ENCODE measurements around the gene EYA2.

Gene EYA2

GRCh38 chr20:47215653-47216397, 321.2 kb downstream of the EYA2 start:
- no peak for DNase-seq

DNA sequence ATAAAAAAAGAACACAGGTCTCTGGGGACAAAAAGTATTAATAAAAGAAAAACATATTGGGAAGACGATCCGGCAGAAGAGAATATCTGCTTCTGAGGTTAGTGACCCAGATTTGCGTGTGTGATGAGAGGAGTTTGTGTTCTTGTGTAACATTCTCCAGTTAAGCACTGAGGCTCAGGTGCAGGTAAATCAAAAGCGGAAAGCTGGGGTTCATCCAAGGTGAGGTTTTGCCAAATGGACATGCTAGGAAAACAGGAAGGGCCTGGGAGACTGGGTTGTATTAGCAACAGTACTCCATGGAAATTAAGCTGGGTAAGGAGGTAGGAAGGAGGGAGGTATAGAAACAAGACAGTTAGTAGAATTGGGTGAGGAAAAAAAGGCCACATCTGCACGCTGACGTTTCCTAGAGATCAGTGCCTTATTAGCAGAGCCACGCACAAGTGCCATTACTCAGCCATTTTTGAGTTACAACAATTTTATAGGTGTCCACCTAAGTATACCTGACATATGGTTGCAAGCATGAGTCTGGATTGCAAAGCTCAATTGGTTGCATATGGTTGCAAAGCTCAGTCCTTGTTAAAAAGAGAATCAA, 322.3 kb downstream of the EYA2 start:
- DNase-seq, result no peak

- DNase-seq, result no peak
Observed at GRCh38 chr20:47217482-47218446, 323.1 kb downstream of the EYA2 start.

GRCh38 chr20:47220161-47220582, 325.5 kb downstream of the EYA2 start:
- peak; percentile 58 for DNase-seq

GRCh38 chr20:47221036-47221625, 326.5 kb downstream of the EYA2 start:
- DNase-seq, result no peak

- DNase-seq, result no peak
Observed at GRCh38 chr20:47222468-47223119, 328.0 kb downstream of the EYA2 start.

GRCh38 chr20:47223896-47224295, 329.3 kb downstream of the EYA2 start:
- DNase-seq, result no peak

GRCh38 chr20:47224300-47224791, 329.7 kb downstream of the EYA2 start:
- DNase-seq, result no peak

- no peak for DNase-seq
Observed at GRCh38 chr20:47224857-47225256, 330.2 kb downstream of the EYA2 start.

GRCh38 chr20:47225458-47225857, 330.8 kb downstream of the EYA2 start:
- no peak for DNase-seq

DNA sequence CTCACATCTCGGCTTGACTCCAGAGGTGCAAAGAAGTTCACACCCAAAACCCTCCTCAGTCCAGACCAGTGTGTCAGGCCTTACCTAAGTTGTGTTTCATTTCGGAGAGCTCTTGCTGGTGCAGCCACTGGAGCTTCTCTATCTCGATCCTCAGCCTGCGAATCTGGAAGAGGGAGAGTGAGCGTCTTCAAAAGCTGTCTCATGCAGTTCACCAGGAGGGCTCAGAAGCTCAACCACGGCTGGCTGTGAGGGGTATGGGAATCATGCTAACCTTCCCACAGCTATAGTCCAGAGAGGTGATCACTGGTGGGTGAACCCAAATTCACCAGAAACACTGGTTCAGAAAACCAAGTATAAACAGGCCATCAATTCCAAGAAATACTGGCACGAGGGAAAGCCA, 332.5 kb downstream of the EYA2 start:
- no peak for DNase-seq

DNA sequence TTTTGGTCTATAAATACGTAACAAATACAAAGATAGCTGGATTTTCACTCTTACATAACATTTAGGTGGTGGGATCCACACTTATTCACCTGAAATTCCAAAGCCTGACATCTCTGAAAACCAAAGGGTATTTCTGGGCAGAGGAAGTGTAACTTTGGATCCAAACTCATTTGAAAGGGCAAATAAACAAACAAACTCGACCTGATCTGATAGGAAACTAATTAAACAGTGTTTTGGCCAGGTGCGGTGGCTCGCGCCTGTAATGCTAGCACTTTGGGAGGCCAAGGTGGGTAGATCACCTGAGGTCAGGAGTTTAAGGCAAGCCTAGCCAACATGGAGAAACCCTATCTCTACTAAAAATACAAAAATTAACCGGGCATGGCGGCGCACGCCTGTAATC, 332.9 kb downstream of the EYA2 start:
- DNase-seq, result no peak

DNA sequence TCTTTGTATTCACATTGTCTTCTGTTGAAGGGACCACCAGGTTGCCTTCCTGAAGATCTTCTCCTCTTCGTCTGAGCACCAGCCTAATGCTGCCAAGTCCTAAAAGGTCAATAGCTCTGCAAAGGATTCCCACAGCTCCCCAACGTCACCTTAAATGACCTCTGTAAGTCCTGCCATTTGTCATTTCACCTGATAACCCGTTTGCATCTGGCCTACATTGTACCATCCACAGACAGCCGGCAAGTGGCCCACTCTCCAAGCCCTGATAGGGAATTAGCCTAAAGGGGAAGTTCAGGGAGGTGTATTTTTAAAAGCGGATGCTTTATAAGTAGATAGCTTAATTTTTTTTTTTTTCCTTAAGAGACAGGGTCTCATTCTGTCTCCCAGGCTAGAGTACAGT, 334.0 kb downstream of the EYA2 start:
- DNase-seq, result no peak

GRCh38 chr20:47230811-47231256, 336.2 kb downstream of the EYA2 start:
- no peak for DNase-seq

DNA sequence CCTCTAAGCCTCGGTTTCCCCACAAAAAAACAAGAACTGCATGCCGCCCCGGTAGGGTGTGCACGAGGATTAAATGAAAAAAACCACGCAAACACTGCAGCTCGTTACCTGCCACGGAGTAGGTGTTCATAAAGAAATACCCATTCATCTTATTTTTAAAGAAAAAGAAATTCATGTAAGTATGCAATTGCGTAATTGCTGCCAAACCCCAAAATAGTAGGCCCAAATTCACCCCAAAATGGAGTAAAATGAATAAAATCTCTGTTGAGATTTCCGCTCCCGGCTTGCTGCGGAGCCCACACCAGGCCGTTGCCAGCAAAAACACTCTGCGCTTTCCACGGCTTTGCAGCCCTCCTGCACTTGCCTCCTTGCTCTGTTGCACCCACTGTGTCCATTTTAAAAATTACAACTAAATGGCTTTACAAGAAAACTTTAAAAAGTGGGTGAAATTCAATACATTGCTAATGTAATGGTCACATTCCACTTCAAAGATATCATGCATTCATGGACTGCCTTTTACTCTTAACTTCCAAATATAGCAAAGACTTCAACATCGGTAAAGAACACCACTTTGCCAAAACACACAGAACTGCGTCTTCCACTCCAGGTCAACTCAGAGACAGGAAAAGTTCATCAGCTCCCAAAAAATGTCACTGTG, 336.9 kb downstream of the EYA2 start:
- DNase-seq, result no peak

DNA sequence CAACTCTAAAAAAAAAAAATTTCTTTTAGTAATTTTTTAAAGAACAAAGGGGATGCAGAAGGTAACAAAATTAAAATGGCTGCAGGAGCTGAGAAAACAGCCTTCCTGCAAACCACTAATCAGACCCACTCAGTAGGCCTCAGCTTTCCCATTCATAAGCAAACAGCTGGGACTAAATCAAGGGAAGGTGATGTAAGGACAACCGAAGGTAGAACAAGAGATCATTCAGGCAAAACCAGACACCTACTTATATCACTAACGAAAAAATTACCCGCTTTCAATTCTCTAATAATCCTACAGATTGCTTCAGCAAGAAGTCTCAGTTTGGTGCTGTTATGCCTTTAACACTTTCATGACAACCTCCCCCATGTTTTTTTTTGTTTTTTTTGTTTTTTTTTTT, 337.9 kb downstream of the EYA2 start:
- no peak for DNase-seq

DNA sequence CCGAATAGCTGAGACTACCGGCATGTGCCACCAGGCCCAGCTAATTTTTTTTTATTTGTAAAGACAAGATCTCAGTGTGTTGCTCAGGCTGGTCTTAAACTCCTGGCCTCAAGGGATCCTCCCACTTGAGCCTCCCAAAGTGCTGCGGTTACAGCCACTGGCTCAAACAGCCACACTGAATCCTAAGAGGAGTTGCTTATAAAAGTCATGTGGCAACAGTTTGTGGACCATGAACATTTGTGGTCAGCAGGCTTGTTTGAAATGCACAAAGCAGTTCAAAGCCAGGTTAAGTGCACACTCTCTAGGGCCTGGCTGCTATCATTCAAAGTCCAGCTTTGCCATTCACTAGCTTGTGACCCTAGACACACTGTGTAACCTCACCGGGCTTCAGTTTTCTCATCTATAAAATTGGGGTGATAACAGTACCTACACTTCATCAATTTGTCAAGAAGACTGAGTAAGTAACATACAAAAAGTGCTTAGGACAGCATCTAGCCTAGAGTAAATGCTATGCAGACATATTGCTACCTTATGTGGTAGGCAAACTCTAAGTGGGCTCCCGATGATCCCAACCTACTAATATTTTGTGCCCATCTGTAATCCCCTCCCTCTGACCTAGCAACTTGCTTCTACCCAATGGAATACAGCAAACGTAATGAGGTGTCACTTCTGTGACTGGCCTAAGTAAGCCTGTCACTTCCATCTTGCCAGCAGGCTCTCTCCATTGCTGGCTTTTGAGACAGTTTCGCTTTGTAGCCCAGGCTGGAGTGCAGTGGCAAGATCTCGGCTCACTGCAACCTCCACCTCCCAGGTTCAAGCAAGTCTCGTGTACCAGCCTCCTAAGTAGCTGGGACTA, 338.9 kb downstream of the EYA2 start:
- DNase-seq, result no peak

DNA sequence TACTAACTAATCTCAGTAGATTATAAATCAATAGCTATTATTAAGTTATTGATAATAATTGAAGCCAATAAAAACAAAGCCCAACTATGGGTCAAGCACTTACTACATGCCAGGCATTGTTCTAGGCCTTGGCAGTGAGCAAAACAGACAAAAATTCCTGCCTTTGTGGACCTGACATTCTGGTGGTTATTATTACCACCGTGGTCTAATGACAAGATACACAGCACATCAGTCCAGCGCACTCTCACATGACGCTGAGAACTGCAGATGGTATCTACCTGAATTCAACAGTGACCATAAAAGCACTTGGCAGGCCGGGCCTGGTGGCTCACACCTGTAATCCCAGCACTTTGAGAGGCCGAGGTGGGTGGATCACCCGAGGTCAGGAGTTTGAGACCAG, 340.5 kb downstream of the EYA2 start:
- no peak for DNase-seq

DNA sequence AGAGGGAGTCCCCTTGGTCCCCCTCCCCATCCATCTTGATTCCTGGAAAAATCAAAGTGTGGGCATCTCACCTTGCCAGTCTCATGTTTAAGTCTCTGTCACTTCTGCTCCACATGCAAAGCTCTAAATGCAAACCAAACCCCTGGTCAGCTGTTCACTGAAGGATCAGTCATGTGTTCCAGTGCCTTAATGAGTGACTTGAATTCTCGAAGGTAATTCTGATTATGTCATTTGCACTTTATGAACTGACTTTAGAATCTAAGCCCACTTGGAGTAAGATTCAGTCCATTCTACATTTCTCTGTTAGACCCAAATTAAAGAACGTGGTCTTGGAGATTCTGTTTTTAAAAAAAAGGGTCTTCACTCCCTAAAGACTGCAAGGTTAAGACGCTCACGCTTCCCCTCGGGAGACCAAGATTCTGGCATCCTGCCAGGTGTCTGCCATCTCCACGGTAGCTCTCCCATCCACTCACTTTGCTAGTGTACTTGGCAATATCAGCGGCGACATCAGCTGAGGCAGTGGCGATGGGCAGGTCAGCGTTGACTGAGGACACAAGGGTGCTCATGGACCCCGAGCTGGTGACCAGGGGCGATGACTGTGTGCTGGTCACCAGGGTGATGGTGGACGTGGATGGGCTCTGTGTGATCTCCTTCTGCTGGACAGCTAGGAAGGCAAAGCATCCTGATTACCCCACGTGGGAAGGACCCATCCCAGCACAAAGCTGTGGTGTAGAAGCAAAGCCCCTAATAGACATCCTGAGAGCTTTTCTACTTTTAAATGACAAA, 341.4 kb downstream of the EYA2 start:
- no peak for DNase-seq

DNA sequence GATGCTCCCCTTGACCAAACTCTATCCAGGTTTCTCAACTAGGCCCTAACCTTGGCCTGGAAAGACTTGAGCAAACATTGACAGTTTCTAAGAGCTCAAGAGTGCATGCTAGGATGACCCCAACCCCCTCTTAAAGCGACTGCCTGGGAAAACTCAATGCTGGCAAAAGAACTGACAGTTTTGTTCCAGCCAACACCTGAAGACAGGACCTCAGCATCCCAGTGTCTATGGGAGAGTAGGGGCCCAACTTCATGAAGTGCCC, 341.9 kb downstream of the EYA2 start:
- DNase-seq, result no peak
